GM12891 (cell line): Measurements from ENCODE around the gene TLX1.

Source experiments
- DNase-seq: peaks from one replicate; pipeline ENCODE4 v3.0.0; 2011; ENCODE audit warnings: low spot score; ENCODE audit not compliant: insufficient read length
- FAIRE-seq: peaks from 2 replicates; lab custom pipeline; 2011; peaks lifted over from hg19 to GRCh38; lab: Jason Lieb, UNC
- PAX5 ChIP-seq: IDR thresholded peaks from 2 replicates; pipeline ENCODE4 v1.6.1; 2011; ENCODE audit warnings: low read length, moderate library complexity, mild to moderate bottlenecking; ENCODE audit not compliant: insufficient read depth, severe bottlenecking
- POLR2A ChIP-seq: IDR thresholded peaks from 2 replicates; pipeline ENCODE4 v1.6.1; 2011; ENCODE audit warnings: low read depth, low read length, control low read depth
- POLR2AphosphoS5 ChIP-seq: IDR thresholded peaks from 2 replicates; pipeline ENCODE4 v1.6.1; 2011; ENCODE audit warnings: low read depth, low read length, control low read depth
- POU2F2 ChIP-seq: IDR thresholded peaks from 2 replicates; pipeline ENCODE4 v1.6.1; 2011; ENCODE audit warnings: low read depth, mild to moderate bottlenecking, control low read depth, low read length, moderate library complexity
- SPI1 ChIP-seq: IDR thresholded peaks from 2 replicates; pipeline ENCODE4 v1.6.1; 2011; ENCODE audit warnings: low read depth, low read length, control low read depth
- TAF1 ChIP-seq: IDR thresholded peaks from 2 replicates; pipeline ENCODE4 v1.6.1; 2011; ENCODE audit warnings: low read depth, low read length, control low read depth

TLX1 gene

DNA sequence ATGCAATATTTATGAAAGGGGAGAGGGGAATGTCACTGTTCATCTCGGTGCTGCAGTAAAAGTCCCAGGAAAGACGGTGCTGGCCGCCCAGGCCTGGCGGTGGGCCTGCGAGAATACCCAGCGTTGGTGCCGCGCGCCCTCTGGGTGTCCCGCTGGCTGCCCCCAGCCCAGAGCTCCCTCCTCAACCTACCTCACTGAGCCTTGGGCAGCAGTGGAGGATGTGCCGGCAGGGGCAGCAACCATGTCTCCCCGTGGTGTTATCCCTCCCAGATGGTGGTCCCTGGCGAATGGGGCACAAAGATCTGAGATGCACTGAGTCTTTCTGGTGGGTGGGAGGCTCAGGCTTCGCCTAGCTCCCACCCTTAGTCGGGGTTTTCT, 9.5 kb upstream of the TLX1 start:
- FAIRE-seq (peak; percentile 67), DNase-seq (no peak)
- no peak for TF ChIP-seq TAF1
- TF ChIP-seq POLR2AphosphoS5, result no peak
- TF ChIP-seq SPI1, result no peak
- no peak for TF ChIP-seq PAX5
- no peak for TF ChIP-seq POU2F2
- no peak for TF ChIP-seq POLR2A

DNA sequence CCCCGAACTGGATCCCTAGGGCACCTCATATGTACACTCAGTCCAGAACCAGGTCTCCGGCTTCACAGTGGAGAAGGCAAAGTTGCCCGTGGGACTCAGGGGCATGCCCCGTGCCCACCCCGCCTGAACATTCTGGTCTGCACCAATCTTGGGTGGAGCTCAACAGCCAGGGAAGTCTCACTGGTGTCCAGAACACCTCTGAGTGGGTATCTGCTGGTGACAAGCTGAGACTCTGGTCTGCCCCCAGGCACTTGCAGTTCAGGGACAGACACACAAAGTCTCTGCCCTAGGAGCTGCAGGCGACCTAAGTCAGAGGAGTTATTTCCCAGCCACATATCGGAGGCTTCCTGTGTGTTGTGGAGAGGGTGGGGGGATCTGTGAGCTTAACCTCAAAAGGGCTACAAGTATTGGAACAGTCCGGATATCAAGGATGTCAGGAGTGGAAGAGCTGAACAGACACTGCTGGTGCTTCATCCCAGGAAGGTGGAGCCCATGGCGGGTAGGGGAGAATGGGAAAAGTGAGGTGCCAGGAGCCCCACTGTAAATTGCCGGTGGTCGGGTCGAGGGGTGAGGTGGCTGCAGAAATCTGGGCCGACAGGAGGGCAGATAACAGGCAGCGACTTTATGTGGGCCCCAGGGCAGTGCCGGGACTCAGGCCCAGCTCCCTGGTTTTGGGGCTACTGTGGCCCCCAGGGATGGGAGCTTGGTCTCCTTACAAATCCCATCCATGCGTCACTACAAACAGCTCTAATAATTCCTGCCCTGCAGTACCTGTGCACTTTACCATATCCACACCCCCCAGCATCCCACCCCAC, 8.6 kb upstream of the TLX1 start:
- DNase-seq, result no peak
- TF ChIP-seq POLR2A (no peak), TAF1 (no peak), PAX5 (no peak), POU2F2 (no peak), POLR2AphosphoS5 (no peak), SPI1 (no peak)
- no peak for FAIRE-seq

DNA sequence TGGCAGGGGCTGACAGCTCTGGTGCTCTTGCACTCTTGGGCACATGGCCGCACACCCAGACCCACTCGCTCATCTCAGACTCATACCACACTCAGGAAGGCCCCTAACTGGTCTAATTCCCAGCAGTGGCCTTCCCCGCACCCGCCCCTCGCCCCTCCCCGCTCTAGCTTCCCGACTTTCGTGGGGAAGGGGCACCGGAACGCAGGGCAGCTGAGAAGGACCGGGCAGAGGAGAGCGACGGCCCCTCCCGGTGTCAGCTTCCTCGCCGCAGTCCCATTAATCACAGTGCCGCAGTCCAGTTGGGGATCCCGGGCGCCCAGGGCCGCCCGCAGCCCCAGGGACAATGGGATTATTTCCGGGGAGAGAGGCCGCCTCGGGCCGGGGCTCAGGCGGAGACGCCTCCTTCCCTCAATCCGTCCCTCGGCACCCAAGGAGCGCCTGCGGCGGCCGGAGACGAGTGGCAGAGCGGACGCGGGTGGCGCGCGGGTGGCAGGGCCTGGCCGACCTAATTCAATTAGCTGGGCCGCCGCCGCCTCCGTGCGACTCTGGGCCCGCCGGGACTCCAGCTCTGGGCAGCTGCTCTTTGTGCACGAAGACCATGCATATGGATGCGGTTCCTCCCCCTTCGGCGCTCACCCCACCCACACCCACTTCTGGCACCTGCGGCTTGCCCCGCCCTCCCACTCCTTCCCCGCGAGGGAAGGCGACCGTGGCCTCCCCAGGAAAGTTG, 7.8 kb upstream of the TLX1 start:
- TF ChIP-seq POLR2A, result no peak
- TF ChIP-seq SPI1, result no peak
- TF ChIP-seq PAX5, result no peak
- TF ChIP-seq POU2F2, result no peak
- no peak for TF ChIP-seq POLR2AphosphoS5
- TF ChIP-seq TAF1, result no peak
- DNase-seq, result no peak
- FAIRE-seq, result no peak

DNA sequence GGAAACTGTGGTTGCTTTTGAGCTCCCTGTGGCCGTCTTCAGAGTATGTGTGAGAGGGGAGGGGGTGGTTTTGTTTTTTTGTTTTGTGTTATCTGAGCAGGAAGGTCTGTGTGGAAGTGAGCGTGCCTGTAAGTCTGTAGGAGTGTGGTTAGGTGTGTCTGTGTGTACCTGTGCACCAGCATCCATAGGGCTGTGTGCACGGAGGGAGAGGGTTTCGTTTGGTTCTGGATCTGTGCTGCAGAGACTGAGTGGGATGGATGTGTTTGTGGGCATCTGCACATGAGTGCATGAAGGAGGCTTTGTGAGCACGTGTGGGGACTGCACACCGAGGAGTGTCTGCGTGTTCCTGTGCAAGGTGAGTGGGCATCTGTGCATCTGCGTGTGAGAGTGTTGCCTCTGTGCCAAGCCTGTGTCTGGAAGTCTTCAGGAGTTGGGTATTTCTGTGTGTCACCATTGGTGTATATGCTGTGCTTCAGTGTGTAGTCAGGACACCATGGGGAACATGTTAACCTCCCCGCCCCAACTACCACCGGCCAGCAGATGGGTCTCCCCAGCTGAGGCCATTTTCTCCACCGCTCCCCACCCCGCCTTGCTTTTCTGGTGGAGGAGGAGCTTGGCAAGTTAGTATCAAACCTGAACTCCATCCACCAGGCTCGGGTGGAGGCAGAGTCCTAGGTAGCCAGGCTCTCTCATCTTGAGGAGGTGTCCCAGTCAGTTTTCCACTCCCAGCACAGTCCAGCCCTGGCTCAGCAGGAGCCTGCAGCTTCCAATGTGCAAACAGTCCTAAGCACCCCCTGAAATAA, 7.1 kb upstream of the TLX1 start:
- DNase-seq (no peak), FAIRE-seq (no peak)
- TF ChIP-seq POLR2A (no peak), TAF1 (no peak)

DNA sequence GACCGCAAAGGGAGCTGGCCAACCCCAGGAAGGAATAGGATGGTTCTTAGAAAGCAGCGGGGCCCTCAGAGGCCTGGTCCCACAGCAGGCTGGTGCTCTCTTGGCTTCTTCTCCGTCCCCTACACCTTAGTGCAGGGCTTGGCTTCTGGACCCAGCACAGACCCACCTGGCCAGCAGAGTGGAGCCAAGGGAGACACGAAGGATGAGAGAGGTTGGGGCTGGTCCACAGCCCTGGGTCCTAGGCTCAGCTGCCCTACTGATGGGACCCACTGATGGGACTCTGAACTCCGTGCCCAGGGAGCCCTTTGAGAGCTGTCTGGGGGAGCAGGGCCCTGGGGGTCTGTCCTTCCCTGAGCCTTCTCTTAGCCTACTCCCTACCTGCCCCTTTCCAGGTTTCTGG, 6.2 kb upstream of the TLX1 start:
- FAIRE-seq (no peak), DNase-seq (no peak)
- TF ChIP-seq PAX5, result no peak
- no peak for TF ChIP-seq TAF1
- TF ChIP-seq POLR2AphosphoS5, result no peak
- no peak for TF ChIP-seq SPI1
- no peak for TF ChIP-seq POLR2A
- TF ChIP-seq POU2F2, result no peak

DNA sequence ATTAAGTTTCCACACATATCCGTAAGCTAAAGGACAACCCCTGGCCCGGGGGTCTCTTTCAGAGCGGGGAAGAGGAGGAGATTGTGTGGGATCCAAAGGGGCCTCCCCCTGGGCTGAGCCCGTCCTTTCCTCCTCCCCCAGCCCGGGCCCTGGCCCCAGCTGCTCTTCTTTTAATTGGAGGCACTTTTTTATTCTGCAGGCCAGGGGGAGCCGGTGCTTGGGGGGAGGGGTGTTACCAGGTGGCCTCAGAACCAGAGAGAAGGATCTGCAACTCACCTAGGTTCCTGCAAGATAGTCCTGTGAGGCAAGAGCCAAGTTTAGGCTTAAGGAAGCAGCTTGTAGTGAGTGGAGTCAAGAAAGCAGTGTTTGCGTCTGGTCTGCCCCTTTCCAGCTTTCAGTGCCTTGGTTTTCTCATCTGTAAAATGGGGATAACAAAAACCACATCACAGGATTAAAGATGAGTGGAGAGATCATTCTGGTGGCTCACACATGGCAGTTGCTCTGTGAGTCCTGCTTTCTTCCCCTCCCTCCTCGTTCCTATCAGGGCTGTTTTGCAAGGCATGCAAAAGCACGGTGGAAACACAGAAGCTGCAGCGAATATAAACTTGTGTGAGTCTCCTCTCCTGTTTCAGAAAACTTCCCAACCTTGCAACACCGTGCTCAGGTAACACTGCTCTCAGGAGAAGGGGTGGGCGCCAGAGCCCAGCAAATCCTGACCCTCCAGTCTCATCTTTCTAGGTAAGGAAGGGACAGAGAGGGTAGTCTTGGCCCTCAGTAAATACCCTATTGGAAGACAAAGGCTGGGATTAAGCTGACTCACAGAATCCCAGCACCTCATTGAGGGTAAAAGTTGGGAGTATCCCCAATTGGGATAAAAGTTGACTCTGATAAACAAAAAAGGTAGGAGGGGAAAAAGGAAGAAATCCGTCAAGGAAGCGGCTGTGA, 4.1 kb upstream of the TLX1 start:
- FAIRE-seq, result no peak
- DNase-seq, result no peak
- TF ChIP-seq POLR2A (no peak), PAX5 (no peak)

DNA sequence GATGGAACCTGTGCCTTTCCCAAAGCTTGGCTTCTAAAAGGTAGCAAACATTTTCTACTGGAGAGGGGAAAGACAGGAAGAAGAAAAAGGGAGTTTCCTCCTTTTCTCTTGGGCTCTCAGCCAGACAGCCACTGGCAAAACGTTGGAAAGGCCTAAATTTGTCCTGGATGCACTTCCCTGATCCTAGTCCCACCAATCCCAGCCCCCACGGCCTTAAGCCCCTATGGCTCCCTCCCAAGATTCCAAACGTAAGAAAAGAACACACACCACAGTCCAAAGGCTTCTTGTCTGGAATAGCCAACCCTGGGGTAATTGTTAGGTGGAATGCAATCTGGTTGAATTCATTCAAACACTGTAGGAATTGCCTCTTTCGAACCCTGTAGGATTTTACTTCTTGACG, 959 bp upstream of the TLX1 start:
- FAIRE-seq (no peak), DNase-seq (no peak)
- TF ChIP-seq POU2F2, result no peak
- no peak for TF ChIP-seq TAF1
- TF ChIP-seq POLR2AphosphoS5, result no peak
- TF ChIP-seq POLR2A, result no peak
- no peak for TF ChIP-seq SPI1
- no peak for TF ChIP-seq PAX5

DNA sequence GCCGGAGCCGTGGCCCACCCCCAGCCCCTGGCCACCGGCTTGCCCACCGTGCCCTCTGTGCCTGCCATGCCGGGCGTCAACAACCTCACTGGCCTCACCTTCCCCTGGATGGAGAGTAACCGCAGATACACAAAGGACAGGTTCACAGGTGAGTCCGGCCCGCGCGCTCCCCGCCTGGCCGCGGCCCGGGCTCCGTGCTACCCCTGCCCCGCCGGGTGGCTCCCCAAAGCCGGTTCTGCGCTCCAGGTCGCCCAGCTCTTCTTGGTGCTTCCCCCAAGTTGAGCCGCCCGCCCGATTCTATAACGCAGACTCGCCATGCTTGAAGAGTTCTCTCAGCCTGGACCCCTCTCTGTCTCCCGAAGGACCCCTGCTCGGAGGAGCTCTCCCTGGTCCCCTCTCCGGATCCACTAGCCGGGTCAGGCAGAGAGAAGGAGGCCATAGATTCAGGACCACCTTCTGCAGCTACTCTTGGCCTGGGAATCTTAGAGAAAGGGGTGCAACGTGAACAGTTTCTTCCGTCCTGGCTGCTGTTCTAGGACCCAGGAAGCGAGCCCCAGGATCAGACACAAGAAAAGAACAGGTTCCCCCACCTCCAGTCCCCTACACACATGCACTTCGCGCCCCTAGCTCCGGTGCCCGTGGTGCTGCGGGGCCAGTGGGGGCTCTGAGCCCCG, 999 bp downstream of the TLX1 start:
- no peak for TF ChIP-seq SPI1
- TF ChIP-seq PAX5, result no peak
- TF ChIP-seq POLR2A, result no peak
- TF ChIP-seq POU2F2, result no peak
- TF ChIP-seq POLR2AphosphoS5, result no peak
- no peak for TF ChIP-seq TAF1
- no peak for FAIRE-seq
- no peak for DNase-seq
